Measurements from ENCODE around the gene MTX1.

The MTX1 gene

GRCh38 chr1:155241069-155241679 is 32.7 kb downstream of the MTX1 start:
- Histone ChIP-seq H3K14ac (ENCODE audit: low read length) (no peak overlapping the region), H3K23ac (ENCODE audit: low read length) (no peak overlapping the region), H2AK5ac (ENCODE audit: low read length) (no peak overlapping the region), H4K12ac (ENCODE audit: low read depth, low read length) (no peak overlapping the region), H3K18ac (ENCODE audit: low read length) (no peak overlapping the region), H3K79me2 (ENCODE audit: control insufficient read depth, insufficient read depth, low read length, poor library complexity) (peaks cover 1% of the 10 kb centered on the region), H3K4me3 (ENCODE audit: low read depth, low read length) (no peak overlapping the region), H3K9ac (ENCODE audit: low read length) (no peak overlapping the region), H3K27ac (ENCODE audit: low read depth, low read length) (no peak overlapping the region), H3K27me3 (ENCODE audit: insufficient read depth, low read length) (no peaks in the 10 kb centered on the region), H3K4me1 (ENCODE audit: control insufficient read depth in 1 of 2, insufficient read depth in 2 of 2, low read length in 2 of 2) (peaks cover 5 to 14% of the 10 kb centered on the region in 2 experiments), H3K4ac (ENCODE audit: low read depth, low read length) (no peak overlapping the region), H4K91ac (ENCODE audit: low read depth, low read length) (peak overlapping the region; percentile 50), H4K8ac (ENCODE audit: low read depth, low read length) (peak overlapping the region; percentile 77), H2AFZ (ENCODE audit: insufficient read depth, low read length, poor library complexity) (no peak overlapping the region), H2BK12ac (ENCODE audit: low read length) (no peak overlapping the region), H2BK120ac (ENCODE audit: insufficient read depth, low read length, poor library complexity) (peak overlapping the region; percentile 10), H3K36me3 (ENCODE audit: control insufficient read depth in 1 of 2, insufficient read depth in 2 of 2, low read length in 2 of 2) (peaks cover 7 to 14% of the 10 kb centered on the region in 2 experiments), H3K79me1 (ENCODE audit: low read length) (peaks cover 9% of the 10 kb centered on the region), H3K4me2 (ENCODE audit: low read length) (peak overlapping the region; percentile 55), H3K9me3 (ENCODE audit: insufficient read depth, low read depth, low read length) (peaks cover 2% of the 10 kb centered on the region), H2BK5ac (ENCODE audit: low read depth, low read length, poor library complexity) (no peak overlapping the region)
- WGBS (ENCODE audit: extremely low coverage, insufficient coverage, insufficient read length) = no CpG with 5 or more reads among the region's 4 CpGs
- DNase-seq = peak; percentile 69 to 89

GRCh38 chr1:155241841-155242264 is 33.4 kb downstream of the MTX1 start:
- Histone ChIP-seq H3K27me3 (ENCODE audit: insufficient read depth, low read length) (no peaks in the 10 kb centered on the region), H4K91ac (ENCODE audit: low read depth, low read length) (peak overlapping the region; percentile 50), H3K79me1 (ENCODE audit: low read length) (peaks cover 9% of the 10 kb centered on the region), H3K9me3 (ENCODE audit: insufficient read depth, low read depth, low read length) (peaks cover 2% of the 10 kb centered on the region), H3K23ac (ENCODE audit: low read length) (no peak overlapping the region), H2AFZ (ENCODE audit: insufficient read depth, low read length, poor library complexity) (no peak overlapping the region), H3K36me3 (ENCODE audit: control insufficient read depth in 1 of 2, insufficient read depth in 2 of 2, low read length in 2 of 2) (peaks cover 7 to 12% of the 10 kb centered on the region in 2 experiments), H3K4me2 (ENCODE audit: low read length) (no peak overlapping the region), H3K14ac (ENCODE audit: low read length) (no peak overlapping the region), H4K8ac (ENCODE audit: low read depth, low read length) (peak overlapping the region; percentile 77), H2BK5ac (ENCODE audit: low read depth, low read length, poor library complexity) (no peak overlapping the region), H3K4me1 (ENCODE audit: control insufficient read depth in 1 of 2, insufficient read depth in 2 of 2, low read length in 2 of 2) (peaks cover 5 to 14% of the 10 kb centered on the region in 2 experiments), H2BK120ac (ENCODE audit: insufficient read depth, low read length, poor library complexity) (peak overlapping the region; percentile 10), H3K4me3 (ENCODE audit: low read depth, low read length) (no peak overlapping the region), H3K79me2 (ENCODE audit: control insufficient read depth, insufficient read depth, low read length, poor library complexity) (peaks cover 1% of the 10 kb centered on the region), H3K18ac (ENCODE audit: low read length) (peak overlapping the region; percentile 3), H3K9ac (ENCODE audit: low read length) (no peak overlapping the region), H3K4ac (ENCODE audit: low read depth, low read length) (no peak overlapping the region), H3K27ac (ENCODE audit: low read depth, low read length) (no peak overlapping the region), H2BK12ac (ENCODE audit: low read length) (peak overlapping the region; percentile 19), H4K12ac (ENCODE audit: low read depth, low read length) (no peak overlapping the region), H2AK5ac (ENCODE audit: low read length) (peak overlapping the region; percentile 21)
- DNase-seq = no peak
- WGBS (ENCODE audit: extremely low coverage, insufficient coverage, insufficient read length) = no CpG with 5 or more reads among the region's 4 CpGs

DNA sequence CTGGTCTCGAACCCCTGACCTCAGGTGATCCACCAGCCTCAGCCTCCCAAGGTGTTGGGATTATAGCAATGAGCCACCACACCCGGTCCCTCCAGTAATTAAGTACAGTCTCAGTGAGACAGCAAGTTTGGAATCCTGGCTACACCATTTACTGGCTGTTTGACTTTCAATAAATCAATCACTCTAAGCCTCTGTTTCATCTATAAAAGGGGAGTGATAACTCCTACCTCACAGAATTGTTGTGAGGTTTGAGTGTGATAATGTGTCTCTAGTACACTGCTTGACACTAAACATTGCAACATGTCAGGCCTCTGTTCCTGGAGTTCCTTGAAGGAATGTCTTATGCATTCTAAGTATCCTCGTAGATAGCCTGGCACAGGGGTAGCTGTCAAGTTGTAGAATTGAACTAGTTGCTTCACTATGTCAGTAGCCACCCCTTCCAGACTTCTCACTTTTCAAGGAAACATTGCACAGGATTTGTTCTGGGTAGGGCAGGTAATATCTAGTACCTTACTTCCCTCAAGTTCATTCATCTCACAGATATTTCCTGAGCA is 34.4 kb downstream of the MTX1 start:
- Histone ChIP-seq H3K23ac (ENCODE audit: low read length) (no peak overlapping the region), H3K4me3 (ENCODE audit: low read depth, low read length) (no peak overlapping the region), H3K4me2 (ENCODE audit: low read length) (peak overlapping the region; percentile 55), H2BK120ac (ENCODE audit: insufficient read depth, low read length, poor library complexity) (no peak overlapping the region), H2AFZ (ENCODE audit: insufficient read depth, low read length, poor library complexity) (no peak overlapping the region), H3K27ac (ENCODE audit: low read depth, low read length) (no peak overlapping the region), H4K12ac (ENCODE audit: low read depth, low read length) (no peak overlapping the region), H3K14ac (ENCODE audit: low read length) (no peak overlapping the region), H2BK12ac (ENCODE audit: low read length) (no peak overlapping the region), H4K8ac (ENCODE audit: low read depth, low read length) (no peak overlapping the region), H3K36me3 (ENCODE audit: control insufficient read depth in 1 of 2, insufficient read depth in 2 of 2, low read length in 2 of 2) (peaks cover 7 to 14% of the 10 kb centered on the region in 2 experiments), H4K91ac (ENCODE audit: low read depth, low read length) (no peak overlapping the region), H3K9me3 (ENCODE audit: insufficient read depth, low read depth, low read length) (peaks cover 2% of the 10 kb centered on the region), H3K9ac (ENCODE audit: low read length) (no peak overlapping the region), H3K4me1 (ENCODE audit: control insufficient read depth in 1 of 2, insufficient read depth in 2 of 2, low read length in 2 of 2) (peaks cover 2 to 14% of the 10 kb centered on the region in 2 experiments), H3K27me3 (ENCODE audit: insufficient read depth, low read length) (no peaks in the 10 kb centered on the region), H2AK5ac (ENCODE audit: low read length) (no peak overlapping the region), H3K79me2 (ENCODE audit: control insufficient read depth, insufficient read depth, low read length, poor library complexity) (peaks cover 1% of the 10 kb centered on the region), H3K18ac (ENCODE audit: low read length) (no peak overlapping the region), H3K79me1 (ENCODE audit: low read length) (peaks cover 8% of the 10 kb centered on the region), H2BK5ac (ENCODE audit: low read depth, low read length, poor library complexity) (no peak overlapping the region), H3K4ac (ENCODE audit: low read depth, low read length) (no peak overlapping the region)
- DNase-seq = peak in 1 of 2 donors; percentile 49
- no CpG with 5 or more reads among the region's 3 CpGs for WGBS (ENCODE audit: extremely low coverage, insufficient coverage, insufficient read length)

GRCh38 chr1:155244368-155245162 is 36.1 kb downstream of the MTX1 start:
- peaks cover 1% of the 10 kb centered on the region for H3K79me2 ChIP-seq (ENCODE audit: control insufficient read depth, insufficient read depth, low read length, poor library complexity)
- no peak overlapping the region for H3K4ac ChIP-seq (ENCODE audit: low read depth, low read length)
- peaks cover 2% of the 10 kb centered on the region for H3K9me3 ChIP-seq (ENCODE audit: insufficient read depth, low read depth, low read length)
- peak overlapping the region; percentile 65 for H3K14ac ChIP-seq (ENCODE audit: low read length)
- H3K27me3 ChIP-seq (ENCODE audit: insufficient read depth, low read length) = no peaks in the 10 kb centered on the region
- H3K4me3 ChIP-seq (ENCODE audit: low read depth, low read length) = peak overlapping the region; percentile 53
- H2AK5ac ChIP-seq (ENCODE audit: low read length) = no peak overlapping the region
- H4K8ac ChIP-seq (ENCODE audit: low read depth, low read length) = peak overlapping the region; percentile 79
- H3K4me1 ChIP-seq (ENCODE audit: control insufficient read depth in 1 of 2, insufficient read depth in 2 of 2, low read length in 2 of 2) = peaks cover 2 to 14% of the 10 kb centered on the region in 2 experiments
- DNase-seq = peak; percentile 98 to 99
- H3K9ac ChIP-seq (ENCODE audit: low read length) = peak overlapping the region; percentile 25
- peak overlapping the region; percentile 87 for H3K27ac ChIP-seq (ENCODE audit: low read depth, low read length)
- no CpG with 5 or more reads among the region's 53 CpGs for WGBS (ENCODE audit: extremely low coverage, insufficient coverage, insufficient read length)
- H2AFZ ChIP-seq (ENCODE audit: insufficient read depth, low read length, poor library complexity) = peak overlapping the region; percentile 70
- H2BK120ac ChIP-seq (ENCODE audit: insufficient read depth, low read length, poor library complexity) = peak overlapping the region; percentile 36
- peak overlapping the region; percentile 87 for H3K4me2 ChIP-seq (ENCODE audit: low read length)
- H4K12ac ChIP-seq (ENCODE audit: low read depth, low read length) = peak overlapping the region; percentile 12
- peak overlapping the region; percentile 65 for H4K91ac ChIP-seq (ENCODE audit: low read depth, low read length)
- H3K36me3 ChIP-seq (ENCODE audit: control insufficient read depth in 1 of 2, insufficient read depth in 2 of 2, low read length in 2 of 2) = peaks cover 14 to 18% of the 10 kb centered on the region in 2 experiments
- H3K23ac ChIP-seq (ENCODE audit: low read length) = no peak overlapping the region
- peak overlapping the region; percentile 55 for H2BK5ac ChIP-seq (ENCODE audit: low read depth, low read length, poor library complexity)
- H3K18ac ChIP-seq (ENCODE audit: low read length) = peak overlapping the region; percentile 40
- H3K79me1 ChIP-seq (ENCODE audit: low read length) = peaks cover 8% of the 10 kb centered on the region
- H2BK12ac ChIP-seq (ENCODE audit: low read length) = no peak overlapping the region
